Calu3 (cell line): ENCODE results near the gene SCNN1B. TPM values are rescaled to one million over a fixed set of nuclear protein-coding genes. Genes with fewer than 3 reads are reported as not detected.

Source experiments
- BruUV-seq: library from RNA; stranded (reverse); fragments of 400-500 nt; replicated peaks from 2 replicates; lab custom pipeline; 2021; lab: Mats Ljungman, UMichigan
- CTCF ChIA-PET: fragments of 300-600 bp; sonication (Branson Sonifier 250); formaldehyde crosslinking; loops from one replicate; lab custom pipeline; 2022; ENCODE audit warnings: antibody characterized with exemption; lab: Charles Lee
- DNase-seq: peaks from one replicate; pipeline ENCODE4 v3.0.0; 2022
- H3K27ac Mint-ChIP-seq: one replicate; pipeline ENCODE4 v1.8.0; 2022; ENCODE audit warnings: mixed read lengths; ENCODE audit not compliant: unreplicated experiment
- H3K27me3 Mint-ChIP-seq: one replicate; pipeline ENCODE4 v1.8.0; 2022; ENCODE audit warnings: mixed read lengths; ENCODE audit not compliant: unreplicated experiment
- H3K36me3 Mint-ChIP-seq: one replicate; pipeline ENCODE4 v1.8.0; 2022; ENCODE audit warnings: mild to moderate bottlenecking, moderate library complexity, mixed read lengths; ENCODE audit not compliant: insufficient read depth, unreplicated experiment
- H3K4me1 Mint-ChIP-seq: one replicate; pipeline ENCODE4 v1.8.0; 2022; ENCODE audit warnings: mild to moderate bottlenecking, low read depth, mixed read lengths; ENCODE audit not compliant: unreplicated experiment
- H3K4me3 Mint-ChIP-seq: one replicate; pipeline ENCODE4 v1.8.0; 2022; ENCODE audit warnings: mild to moderate bottlenecking, low read depth, moderate library complexity, mixed read lengths; ENCODE audit not compliant: unreplicated experiment
- H3K9me3 Mint-ChIP-seq: one replicate; pipeline ENCODE4 v1.8.0; 2022; ENCODE audit warnings: low read depth, mixed read lengths; ENCODE audit not compliant: unreplicated experiment
- CTCF ChIP-seq: fragments of 200-600 bp; IDR thresholded peaks from one replicate; pipeline ENCODE4 v1.8.0; 2022; ENCODE audit warnings: antibody characterized with exemption; ENCODE audit not compliant: unreplicated experiment
- intact Hi-C: fragments of 100-400 bp; cut with micrococcal nuclease; formaldehyde crosslinking; loops from one replicate; pipeline ENCODE4 v1.10.0; 2022; ENCODE audit not compliant: unreplicated experiment
- total RNA-seq: library from RNA; stranded (reverse); gene quantifications from 2 replicates; pipeline ENCODE4 v1.2.3, GENCODE V29; 2022

SCNN1B gene
- total RNA-seq, 1 experiment from 2014 or later, result not detected

GRCh38 chr16:23301251-23302044, 654 bp upstream of the SCNN1B start:
- Mint-ChIP-seq H3K27ac (no peak overlapping the region), H3K36me3 (peaks cover 3% of the 10 kb centered on the region), H3K9me3 (peaks cover 2% of the 10 kb centered on the region), H3K4me3 (peak overlapping the region; percentile 45), H3K4me1 (peaks cover 11% of the 10 kb centered on the region), H3K27me3 (peaks cover 72% of the 10 kb centered on the region)
- CTCF ChIA-PET, result interaction anchor here (0.6 kb wide), 1 partner anchor 390 kb away, joined by 3 read pairs; no protein-coding TSS in a partner anchor
- no peak for TF ChIP-seq CTCF
- intact Hi-C loops, result loop anchor here (10.0 kb wide), 1 partner anchor 133 kb away; no protein-coding TSS in a partner anchor
- BruUV-seq, result no TSS peak
- DNase-seq, result no peak

- H3K9me3 Mint-ChIP-seq, result no peaks in the 10 kb centered on the region
- no TSS peak for BruUV-seq
- H3K27ac Mint-ChIP-seq, result no peak overlapping the region
- peaks cover 11% of the 10 kb centered on the region for H3K4me1 Mint-ChIP-seq
- no peak for DNase-seq
- CTCF ChIA-PET, result no interaction called here
- no peak for TF ChIP-seq CTCF
- peaks cover 3% of the 10 kb centered on the region for H3K36me3 Mint-ChIP-seq
- H3K4me3 Mint-ChIP-seq, result no peak overlapping the region
- H3K27me3 Mint-ChIP-seq, result peaks cover 80% of the 10 kb centered on the region
- intact Hi-C loops, result loop anchor here (10.0 kb wide), 1 partner anchor 131 kb away; no protein-coding TSS in a partner anchor
Measured at GRCh38 chr16:23303685-23304084, 1.6 kb downstream of the SCNN1B start.

- peaks cover 3% of the 10 kb centered on the region for H3K36me3 Mint-ChIP-seq
- no peak overlapping the region for H3K4me3 Mint-ChIP-seq
- no TSS peak for BruUV-seq
- CTCF ChIA-PET, result interaction anchor here (0.6 kb wide), 1 partner anchor 14 kb away, joined by 3 read pairs; no protein-coding TSS in a partner anchor
- TF ChIP-seq CTCF, result no peak
- no peak for DNase-seq
- no peaks in the 10 kb centered on the region for H3K9me3 Mint-ChIP-seq
- H3K4me1 Mint-ChIP-seq, result peaks cover 11% of the 10 kb centered on the region
- H3K27ac Mint-ChIP-seq, result no peak overlapping the region
- intact Hi-C loops, result loop anchor here (10.0 kb wide), 1 partner anchor 130 kb away; no protein-coding TSS in a partner anchor
- H3K27me3 Mint-ChIP-seq, result peaks cover 90% of the 10 kb centered on the region
Measured at GRCh38 chr16:23304620-23305019, 2.5 kb downstream of the SCNN1B start.

GRCh38 chr16:23306199-23307100, 4.3 kb downstream of the SCNN1B start:
- TF ChIP-seq CTCF, result no peak
- no peaks in the 10 kb centered on the region for H3K9me3 Mint-ChIP-seq
- H3K4me1 Mint-ChIP-seq, result peaks cover 7% of the 10 kb centered on the region
- BruUV-seq, result no TSS peak
- peaks cover 3% of the 10 kb centered on the region for H3K36me3 Mint-ChIP-seq
- H3K4me3 Mint-ChIP-seq, result no peak overlapping the region
- intact Hi-C loops, result loop anchor here (10.0 kb wide), 1 partner anchor 128 kb away; no protein-coding TSS in a partner anchor
- peaks cover 86% of the 10 kb centered on the region for H3K27me3 Mint-ChIP-seq
- CTCF ChIA-PET, result interaction anchor here (1.3 kb wide), 1 partner anchor 25 kb away, joined by 3 read pairs; no protein-coding TSS in a partner anchor
- no peak for DNase-seq
- H3K27ac Mint-ChIP-seq, result no peak overlapping the region
